ENCODE measurements around the gene CCDC107. TPM values are rescaled to one million over a fixed set of nuclear protein-coding genes. Genes with fewer than 3 reads are reported as not detected.
A peak's percentile ranks its signal among the peaks of the same experiment; 100 is the strongest.

CCDC107 gene
- total RNA-seq, 2 experiments from 2014 or later = 11.4 to 20.3 TPM

- Histone ChIP-seq H3K79me2 (ENCODE audit: insufficient read depth, low read depth, low read length) (no peaks in the 10 kb centered on the region), H3K36me3 (ENCODE audit: insufficient read depth, low read length) (peaks cover 56% of the 10 kb centered on the region), H3K9me3 (ENCODE audit: low read length) (no peaks in the 10 kb centered on the region), H3K4me2 (ENCODE audit: low read length) (no peak overlapping the region), H3K9me2 (ENCODE audit: insufficient read depth, low read length) (no peaks in the 10 kb centered on the region), H4K20me1 (ENCODE audit: insufficient read depth, low read length) (no peaks in the 10 kb centered on the region), H3K4me3 (ENCODE audit: low read depth, low read length, poor library complexity, severe bottlenecking) (no peak overlapping the region), H3K4me1 (ENCODE audit: insufficient read depth, low read length, poor library complexity, severe bottlenecking) (peaks cover 3% of the 10 kb centered on the region), H2AFZ (ENCODE audit: low read length) (no peak overlapping the region), H3K27ac (ENCODE audit: low read depth, low read length, poor library complexity, severe bottlenecking) (no peak overlapping the region)
- BruUV-seq (replicated peaks) = no TSS peak
- CTCF ChIA-PET (ENCODE audit: unreplicated experiment) = interaction anchor here (0.5 to 2.1 kb wide), 13 partner anchors 8 to 184 kb away, joined by 3 to 10 read pairs (median 4); partner anchors contain the start of genes ARHGEF39, RGP1 and SIT1
- DNase-seq (ENCODE audit: low spot score) = no peak
- intact Hi-C loops (cut with micrococcal nuclease; ENCODE audit: unreplicated experiment) = loop anchor here (2.0 kb wide), 1 partner anchor 37 kb away; the partner anchor contains the start of genes CCDC107 and RMRP
- POLR2A ChIA-PET = interaction anchor here (1.0 to 1.7 kb wide), 5 partner anchors 13 to 79 kb away, joined by 4 to 5 read pairs (median 4); partner anchors contain the start of gene ARHGEF39
- TF ChIP-seq EZH2phosphoT487 (IDR thresholded peaks at IDR 0.05; ENCODE audit: borderline replicate concordance, low read depth, low read length) (no peak), CTCF (conservative IDR thresholded peaks at IDR 0.05; ENCODE audit: low read length) (no peak)
These were observed 37.9 kb downstream of the CCDC107 start for GRCh38 chr9:35695943-35696401.

GRCh38 chr9:35696520-35697215, 38.6 kb downstream of the CCDC107 start:
- Histone ChIP-seq H3K9me2 (ENCODE audit: insufficient read depth, low read length) (no peaks in the 10 kb centered on the region), H3K27ac (ENCODE audit: low read depth, low read length, poor library complexity, severe bottlenecking) (no peak overlapping the region), H2AFZ (ENCODE audit: low read length) (no peak overlapping the region), H3K4me3 (ENCODE audit: low read depth, low read length, poor library complexity, severe bottlenecking) (no peak overlapping the region), H3K4me1 (ENCODE audit: insufficient read depth, low read length, poor library complexity, severe bottlenecking) (no peaks in the 10 kb centered on the region), H3K36me3 (ENCODE audit: insufficient read depth, low read length) (peaks cover 63% of the 10 kb centered on the region), H3K79me2 (ENCODE audit: insufficient read depth, low read depth, low read length) (no peaks in the 10 kb centered on the region), H3K4me2 (ENCODE audit: low read length) (no peak overlapping the region), H3K9me3 (ENCODE audit: low read length) (no peaks in the 10 kb centered on the region), H4K20me1 (ENCODE audit: insufficient read depth, low read length) (no peaks in the 10 kb centered on the region)
- no peak for TF ChIP-seq EZH2phosphoT487 (IDR thresholded peaks at IDR 0.05; ENCODE audit: borderline replicate concordance, low read depth, low read length)
- TF ChIP-seq CTCF (conservative IDR thresholded peaks at IDR 0.05; ENCODE audit: low read length) = peak; percentile 97
- intact Hi-C loops (cut with micrococcal nuclease; ENCODE audit: unreplicated experiment) = loop anchor here (2.0 kb wide), 1 partner anchor 38 kb away; the partner anchor contains the start of genes CCDC107 and RMRP
- no TSS peak for BruUV-seq (replicated peaks)
- ChIA-PET CTCF (ENCODE audit: unreplicated experiment) (interaction anchor here (0.5 to 2.1 kb wide), 15 partner anchors 8 to 184 kb away, joined by 3 to 10 read pairs (median 4); partner anchors contain the start of genes ARHGEF39, RGP1 and SIT1), POLR2A (interaction anchor here (0.8 to 1.7 kb wide), 6 partner anchors 13 to 79 kb away, joined by 3 to 5 read pairs (median 4); partner anchors contain the start of genes ARHGEF39, CCDC107 and RMRP)
- DNase-seq (ENCODE audit: low spot score) = peak; percentile 77

Measured in OCI-LY7 (cell line).